HG02759 (cell line): ENCODE data around the gene GNAO1.

Experiments used
- ATAC-seq: cut with Tn5 transposase; IDR thresholded peaks from one replicate; pipeline ENCODE4 v1.9.1; 2021; ENCODE audit warnings: mild to moderate bottlenecking, moderate library complexity; ENCODE audit not compliant: unreplicated experiment

GNAO1 gene

GRCh38 chr16:56306690-56307533 lies 115.6 kb downstream of the GNAO1 start:
- no peak for ATAC-seq

GRCh38 chr16:56307534-56307873 lies 116.2 kb downstream of the GNAO1 start:
- no peak for ATAC-seq

- ATAC-seq: no peak
These were observed 117.7 kb downstream of the GNAO1 start for GRCh38 chr16:56309008-56309407.

- no peak for ATAC-seq
These were observed 119.4 kb downstream of the GNAO1 start for GRCh38 chr16:56310690-56311089.

- no peak for ATAC-seq
These were observed 120.1 kb downstream of the GNAO1 start for GRCh38 chr16:56311208-56312027.

GRCh38 chr16:56312028-56312300 lies 120.7 kb downstream of the GNAO1 start:
- ATAC-seq: no peak

GRCh38 chr16:56312556-56312955 lies 121.3 kb downstream of the GNAO1 start:
- ATAC-seq: no peak

GRCh38 chr16:56314244-56314850 lies 123.1 kb downstream of the GNAO1 start:
- no peak for ATAC-seq

GRCh38 chr16:56315955-56316354 lies 124.7 kb downstream of the GNAO1 start:
- ATAC-seq: no peak

GRCh38 chr16:56316545-56316944 lies 125.3 kb downstream of the GNAO1 start:
- no peak for ATAC-seq

GRCh38 chr16:56317998-56318826 lies 126.9 kb downstream of the GNAO1 start:
- peak; percentile 96 for ATAC-seq

GRCh38 chr16:56318827-56319140 lies 127.5 kb downstream of the GNAO1 start:
- ATAC-seq: no peak

GRCh38 chr16:56319376-56319775 lies 128.1 kb downstream of the GNAO1 start:
- ATAC-seq: no peak

- ATAC-seq: no peak
These were observed 128.8 kb downstream of the GNAO1 start for GRCh38 chr16:56320056-56320455.

- ATAC-seq: no peak
These were observed 129.7 kb downstream of the GNAO1 start for GRCh38 chr16:56320811-56321558.

GRCh38 chr16:56321571-56321970 lies 130.3 kb downstream of the GNAO1 start:
- ATAC-seq: no peak

- no peak for ATAC-seq
These were observed 133.1 kb downstream of the GNAO1 start for GRCh38 chr16:56324406-56324805.

GRCh38 chr16:56325956-56326355 lies 134.7 kb downstream of the GNAO1 start:
- ATAC-seq: no peak

- ATAC-seq: no peak
These were observed 136.0 kb downstream of the GNAO1 start for GRCh38 chr16:56327071-56327928.

GRCh38 chr16:56327929-56328258 lies 136.6 kb downstream of the GNAO1 start:
- no peak for ATAC-seq
